PFSK-1 (cell line): Measurements from ENCODE around the gene PABPC3.

Source experiments
- FOXP2 ChIP-seq: optimal IDR thresholded peaks from 2 replicates; pipeline ENCODE3; 2011; ENCODE audit warnings: borderline replicate concordance, control low read depth, inconsistent platforms; ENCODE audit not compliant: insufficient read depth; ENCODE audit errors: extremely low read length, extremely low read depth
- POLR2AphosphoS5 ChIP-seq: IDR thresholded peaks from 2 replicates; pipeline ENCODE4 v1.6.1; 2012; ENCODE audit warnings: low read depth, mild to moderate bottlenecking, control low read depth, low read length, moderate library complexity
- REST ChIP-seq, 2 experiments: IDR thresholded peaks; 2 replicates each; pipeline versions ENCODE4 v1.6.1 to v1.8.0; 2011 to 2012; ENCODE audit warnings: low read depth in 2 of 2, low read length in 2 of 2, control low read depth in 1 of 2, inconsistent platforms in 1 of 2, mild to moderate bottlenecking in 1 of 2, moderate library complexity in 1 of 2; ENCODE audit not compliant: insufficient read depth in 1 of 2
- SIN3A ChIP-seq: IDR thresholded peaks from 2 replicates; pipeline ENCODE4 v1.6.1; 2012; ENCODE audit warnings: mild to moderate bottlenecking, low read length, moderate library complexity, borderline replicate concordance; ENCODE audit not compliant: insufficient read depth
- TAF1 ChIP-seq: IDR thresholded peaks from 2 replicates; pipeline ENCODE4 v1.6.1; 2012; ENCODE audit warnings: low read length, control low read depth, borderline replicate concordance; ENCODE audit not compliant: insufficient read depth

PABPC3 gene

GRCh38 chr13:25059166-25059565 is 36.8 kb upstream of the PABPC3 start:
- TF ChIP-seq REST (IDR thresholded peaks at IDR 0.05; ENCODE audit: insufficient read depth in 1 of 2, low read depth in 2 of 2, low read length in 2 of 2) (no peak), SIN3A (no peak), TAF1 (no peak), FOXP2 (no peak), POLR2AphosphoS5 (no peak)

GRCh38 chr13:25059958-25060357 is 36.0 kb upstream of the PABPC3 start:
- TF ChIP-seq POLR2AphosphoS5 (no peak), REST (IDR thresholded peaks at IDR 0.05; ENCODE audit: insufficient read depth in 1 of 2, low read depth in 2 of 2, low read length in 2 of 2) (no peak), FOXP2 (no peak), TAF1 (no peak)

GRCh38 chr13:25062479-25062878 is 33.5 kb upstream of the PABPC3 start:
- no peak for TF ChIP-seq FOXP2
- TF ChIP-seq SIN3A: no peak
- no peak for TF ChIP-seq POLR2AphosphoS5
- TF ChIP-seq TAF1: no peak
- no peak for TF ChIP-seq REST (IDR thresholded peaks at IDR 0.05; ENCODE audit: insufficient read depth in 1 of 2, low read depth in 2 of 2, low read length in 2 of 2)

- no peak for TF ChIP-seq POLR2AphosphoS5
- TF ChIP-seq FOXP2: no peak
- no peak for TF ChIP-seq SIN3A
- no peak for TF ChIP-seq REST (IDR thresholded peaks at IDR 0.05; ENCODE audit: insufficient read depth in 1 of 2, low read depth in 2 of 2, low read length in 2 of 2)
- no peak for TF ChIP-seq TAF1
Observed at GRCh38 chr13:25064396-25064795, 31.5 kb upstream of the PABPC3 start.

- TF ChIP-seq SIN3A (no peak), REST (IDR thresholded peaks at IDR 0.05; ENCODE audit: insufficient read depth in 1 of 2, low read depth in 2 of 2, low read length in 2 of 2) (no peak), TAF1 (no peak), POLR2AphosphoS5 (no peak)
Observed at GRCh38 chr13:25065974-25066770, 29.8 kb upstream of the PABPC3 start.
